Left lobe of liver (tissue), 2 donors: ENCODE results near the gene CRYGN. TPM values are rescaled to one million over a fixed set of nuclear protein-coding genes. Genes with fewer than 3 reads are reported as not detected.
A peak's percentile ranks its signal among the peaks of the same experiment; 100 is the strongest.

Source experiments
- ATAC-seq: fragments of 200-7000 bp; cut with Tn5 transposase; one replicate; pipeline ENCODE4 v1.9.1; 2020; ENCODE audit warnings: mild to moderate bottlenecking, moderate library complexity
- DNase-seq: peaks from one replicate; pipeline ENCODE4 v3.0.0-alpha.2; 2020; ENCODE audit warnings: low spot score
- total RNA-seq: library from RNA; stranded (reverse); gene quantifications from one replicate; pipeline ENCODE4 v1.2.1, GENCODE V29; 2021
- donor health status: DM: no; HTN: no; CAD: no; lungs with moderate emphysema.
- donor health status: DM: no; HTN: yes; CAD: no.

CRYGN gene
- total RNA-seq, 1 donor from 2014 or later, result not detected

DNA sequence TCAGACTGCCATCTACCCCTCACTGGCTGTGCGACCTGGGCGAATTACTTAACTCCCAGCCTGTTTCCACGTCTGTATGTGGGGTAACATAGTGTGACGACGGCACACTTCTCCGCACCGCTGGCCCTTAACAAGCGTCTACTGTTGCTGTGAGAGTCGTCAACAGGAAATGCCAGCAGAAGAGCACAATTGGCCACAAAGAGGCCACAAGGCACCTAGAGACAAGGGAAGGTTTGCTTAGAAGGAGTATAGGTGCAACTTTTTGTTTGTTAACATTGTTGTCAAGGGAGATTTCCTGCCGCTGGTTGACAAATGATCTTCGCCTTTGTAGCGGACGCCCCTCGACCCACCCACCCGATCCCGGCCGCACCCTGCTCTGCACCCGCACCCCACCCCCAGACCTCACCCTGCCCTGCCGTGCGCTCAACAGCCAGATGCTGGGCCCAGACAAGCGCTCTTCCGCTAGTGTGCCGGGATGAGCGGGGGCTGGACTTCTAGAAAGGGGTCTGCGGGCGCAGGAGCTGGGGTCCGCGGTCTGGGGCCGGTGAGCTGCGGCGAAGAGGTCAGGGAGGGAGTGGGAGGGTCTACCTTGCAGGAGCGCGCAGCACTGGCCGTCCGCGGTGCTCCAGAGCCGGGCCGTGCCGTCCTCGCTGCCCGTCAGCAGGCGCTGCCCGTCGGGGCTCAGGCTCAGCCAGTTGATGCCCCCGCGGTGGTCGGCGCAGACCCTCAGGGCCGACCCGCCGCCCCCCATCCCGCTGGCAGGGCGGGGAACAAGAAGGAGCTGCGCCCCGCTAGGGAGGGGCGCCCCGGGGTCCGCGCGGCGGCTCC, 30.9 kb downstream of the CRYGN start:
- no peak for ATAC-seq
- no peak for DNase-seq

GRCh38 chr7:151408498-151408838, 31.5 kb downstream of the CRYGN start:
- DNase-seq, result no peak
- ATAC-seq, result no peak

DNA sequence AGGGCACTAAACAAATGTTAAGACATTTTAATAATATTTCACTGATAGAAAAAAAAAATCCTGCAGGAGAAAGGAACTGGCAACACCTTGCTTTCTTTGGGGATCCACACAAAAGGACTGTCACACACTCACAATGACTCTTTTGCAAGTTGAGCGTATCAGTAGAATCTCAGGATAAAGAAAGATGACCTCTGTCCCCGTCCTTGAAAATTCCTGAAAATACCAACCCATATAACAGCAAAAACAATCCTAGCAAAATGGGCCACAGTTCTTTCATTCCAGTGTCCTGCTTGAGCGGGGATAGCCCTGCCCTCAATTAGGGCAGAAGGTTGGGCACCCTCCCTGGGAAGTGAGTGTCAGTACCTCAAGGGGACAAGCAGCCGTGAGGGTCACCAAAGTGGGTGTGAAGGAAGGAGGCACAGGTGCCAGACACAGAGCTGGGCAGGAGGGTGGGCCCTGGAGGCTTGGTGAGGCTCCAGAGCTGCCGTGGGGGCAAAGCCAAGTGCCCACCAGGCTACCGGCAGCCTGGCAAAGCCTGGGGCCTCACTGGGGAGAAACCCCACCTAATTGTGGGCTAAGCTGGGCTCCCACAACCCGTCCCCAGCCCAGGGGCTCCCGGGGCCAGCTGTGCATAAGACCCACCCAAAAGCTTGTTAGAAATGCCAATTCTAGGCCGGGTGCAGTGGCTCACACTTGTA, 32.9 kb downstream of the CRYGN start:
- ATAC-seq (no peak), DNase-seq (no peak)

DNA sequence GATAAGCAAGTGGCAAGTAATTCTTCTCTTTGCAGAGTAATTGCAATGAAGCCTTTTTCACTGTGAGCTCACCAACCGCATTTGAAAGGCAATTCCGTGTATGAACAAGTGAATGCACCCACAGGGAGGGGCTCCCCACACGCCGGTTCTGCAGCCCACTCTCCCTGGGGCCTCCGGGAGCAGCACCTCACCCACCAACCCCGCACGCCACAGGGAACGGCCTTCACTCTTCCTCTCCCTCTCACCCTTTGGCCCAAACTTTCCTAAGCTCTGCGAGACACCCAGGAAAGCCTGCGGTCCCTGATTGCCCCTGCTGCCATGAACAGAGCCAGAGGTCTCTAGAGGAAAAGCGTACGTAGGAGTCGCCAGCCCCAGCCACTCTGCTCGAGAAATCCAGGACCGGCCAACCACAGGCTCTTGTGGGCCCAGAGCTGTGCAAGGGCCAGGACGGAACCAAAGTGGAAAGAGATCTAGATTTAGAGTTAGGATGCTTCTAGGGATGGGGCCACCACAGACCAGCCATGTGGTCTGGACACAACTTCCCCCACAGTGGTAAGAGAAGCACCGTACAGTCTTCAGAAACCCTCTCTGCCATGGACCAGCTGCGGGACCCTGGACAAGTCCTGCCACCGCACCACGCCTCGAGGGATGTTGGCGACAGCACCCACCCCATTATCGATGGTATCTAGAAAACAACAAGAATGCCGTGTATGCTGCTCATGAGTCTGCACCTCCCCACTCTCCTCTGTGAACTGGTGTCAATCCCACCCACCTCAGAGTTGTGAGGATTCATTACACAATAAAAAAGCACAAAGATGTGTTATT, 33.7 kb downstream of the CRYGN start:
- ATAC-seq, result no peak
- DNase-seq, result no peak

- no peak for ATAC-seq
- no peak for DNase-seq
Observed at GRCh38 chr7:151405588-151405987, 34.4 kb downstream of the CRYGN start.

DNA sequence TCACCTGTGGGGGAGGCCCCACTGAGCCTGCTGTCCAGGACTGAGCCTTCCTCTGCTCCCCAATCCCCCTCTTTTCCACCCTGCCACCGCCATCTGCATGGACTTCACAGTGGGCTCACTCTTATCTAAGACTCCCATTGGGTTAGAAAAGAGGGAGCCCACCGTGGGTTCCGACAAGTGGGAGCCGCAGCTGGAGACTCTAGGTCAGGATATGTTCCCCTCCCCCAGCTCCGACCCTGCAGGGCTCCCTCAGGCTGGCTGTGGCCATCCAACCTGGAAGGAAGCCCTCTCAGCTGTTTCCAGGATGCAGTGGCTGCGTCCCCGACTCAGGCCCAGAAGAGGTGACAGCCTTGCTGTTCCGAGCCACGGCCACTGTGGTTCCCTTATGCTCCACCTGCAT, 34.9 kb downstream of the CRYGN start:
- no peak for ATAC-seq

DNA sequence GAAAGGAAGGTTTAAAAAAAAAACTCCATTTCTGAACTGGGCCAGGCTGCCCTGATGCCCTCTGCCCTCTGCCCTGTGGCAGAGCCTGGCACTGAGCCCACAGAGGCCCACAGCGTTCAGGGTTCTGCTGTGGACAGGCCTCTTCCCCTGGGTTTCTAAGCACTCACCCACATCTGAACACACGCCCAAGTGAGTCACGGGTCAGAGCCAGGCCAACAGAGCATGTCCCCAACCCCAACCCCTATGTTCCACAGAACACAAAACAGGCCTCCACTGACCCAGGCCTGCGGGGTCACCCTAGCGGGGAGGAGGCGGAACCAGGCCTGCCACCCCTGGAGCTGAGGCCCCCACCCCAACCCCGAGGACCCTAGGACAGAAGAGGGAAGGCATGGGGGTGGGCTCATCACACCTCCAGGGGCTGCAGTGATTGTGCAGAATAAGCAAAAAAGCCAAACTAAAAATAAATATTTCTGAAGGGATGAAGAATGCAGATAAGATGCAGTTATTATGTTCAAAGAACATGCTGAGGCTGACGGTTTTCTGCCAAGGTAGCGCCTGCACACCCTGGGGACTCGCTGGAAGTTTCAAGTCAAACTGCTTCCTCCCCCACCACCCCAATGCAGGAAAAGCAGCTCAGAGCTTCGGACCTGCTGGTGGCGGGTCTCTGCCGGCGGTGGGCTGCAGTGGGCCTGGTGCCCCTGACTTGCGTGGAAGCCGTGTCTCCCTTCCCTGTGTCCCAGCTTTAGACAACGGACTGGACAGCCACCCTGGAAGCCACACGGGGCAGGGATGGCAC, 35.5 kb downstream of the CRYGN start:
- DNase-seq (peak; percentile 80), ATAC-seq (peak; percentile 92)

More for the DNA sequence above, 34.9 kb downstream of the CRYGN start:
- no peak for DNase-seq

- no peak for DNase-seq
- ATAC-seq, result no peak
Observed at GRCh38 chr7:151403764-151404163, 36.2 kb downstream of the CRYGN start.

DNA sequence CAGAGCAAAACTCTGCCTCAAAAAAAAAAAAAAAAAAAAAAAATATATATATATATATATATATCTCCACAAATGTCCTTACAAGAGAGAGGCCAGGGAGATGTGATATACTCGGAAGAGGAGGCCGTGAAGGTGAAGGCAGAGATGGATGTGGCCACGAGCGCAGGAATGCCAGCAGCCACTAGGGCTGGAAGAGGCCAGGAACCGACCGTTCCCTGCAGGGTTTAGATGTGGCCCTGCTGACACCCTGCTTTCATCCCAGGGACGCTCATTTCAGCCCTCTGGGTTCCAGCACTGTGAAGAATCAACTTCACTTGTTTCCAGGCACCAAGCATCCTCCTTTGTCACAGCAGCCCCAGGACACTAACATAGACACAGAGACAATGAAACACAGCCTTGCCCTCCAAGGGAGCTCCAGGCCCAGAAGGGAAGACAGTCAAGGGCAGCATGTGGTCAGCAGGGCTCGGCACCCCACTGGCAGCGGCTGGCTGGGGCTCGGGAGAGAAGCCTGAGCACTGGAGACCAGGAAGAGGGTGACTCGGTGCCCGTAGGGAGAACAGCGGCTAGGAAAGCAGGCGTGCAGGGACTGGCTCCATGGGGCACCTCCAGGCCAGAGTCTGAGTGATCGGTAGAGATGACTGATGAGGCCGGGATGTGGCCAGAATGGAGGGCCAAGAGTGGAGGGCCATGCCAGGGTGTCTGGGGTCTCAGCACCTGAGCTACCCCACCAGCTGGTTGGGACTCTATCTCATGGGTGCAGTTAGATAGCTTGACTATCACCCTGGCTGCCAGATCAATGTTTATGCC, 37.7 kb downstream of the CRYGN start:
- ATAC-seq, result no peak
- DNase-seq, result no peak

DNA sequence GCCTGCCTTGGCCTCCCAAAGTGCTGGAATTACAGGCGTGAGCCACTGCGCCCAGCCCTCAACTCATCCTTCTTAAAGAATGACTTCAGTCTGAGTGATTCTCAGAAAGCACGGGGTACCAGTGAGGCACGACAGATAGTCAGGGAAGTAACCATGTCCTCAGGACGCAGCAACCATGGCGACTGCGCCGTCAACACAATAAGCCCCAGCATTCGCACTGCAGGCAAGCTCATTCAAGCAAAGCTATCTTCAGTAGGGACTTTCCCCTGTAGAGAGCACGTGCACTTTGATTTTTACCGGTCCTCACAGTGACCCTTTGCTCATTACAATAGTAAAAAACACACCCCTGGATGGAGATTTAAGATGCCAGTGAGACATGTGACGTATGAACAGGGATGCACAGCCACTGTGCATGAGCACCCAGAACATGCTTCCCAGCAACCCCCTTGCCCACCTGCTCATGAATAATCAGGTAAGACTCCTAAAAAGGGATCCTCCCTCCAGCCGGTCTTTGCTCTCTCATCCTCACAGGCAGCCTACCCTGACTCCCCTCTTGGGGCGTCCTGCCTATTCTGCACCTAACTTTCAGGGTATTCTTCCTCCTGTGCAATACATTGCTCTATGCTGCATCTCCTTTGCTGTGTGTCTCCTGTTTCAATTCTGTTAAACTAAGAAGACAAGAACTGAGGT, 39.2 kb downstream of the CRYGN start:
- no peak for DNase-seq
- ATAC-seq, result no peak

- no peak for ATAC-seq
- DNase-seq, result no peak
Observed at GRCh38 chr7:151399906-151400305, 40.0 kb downstream of the CRYGN start.

DNA sequence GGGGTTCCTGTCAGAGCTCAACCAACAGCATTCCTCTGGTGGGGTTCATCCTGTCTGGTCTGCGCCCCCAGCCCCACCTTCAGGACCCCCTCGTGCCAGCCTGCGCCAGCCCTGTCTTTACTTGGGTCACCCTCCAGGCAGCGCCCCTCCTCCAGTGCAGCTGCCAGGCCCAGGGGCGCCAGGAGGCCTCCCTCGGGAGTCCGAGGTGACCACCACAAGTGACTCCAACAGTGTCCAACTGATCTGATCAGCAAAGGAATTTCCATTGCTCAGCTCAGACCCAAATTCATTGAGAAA, 40.7 kb downstream of the CRYGN start:
- ATAC-seq (no peak), DNase-seq (no peak)

DNA sequence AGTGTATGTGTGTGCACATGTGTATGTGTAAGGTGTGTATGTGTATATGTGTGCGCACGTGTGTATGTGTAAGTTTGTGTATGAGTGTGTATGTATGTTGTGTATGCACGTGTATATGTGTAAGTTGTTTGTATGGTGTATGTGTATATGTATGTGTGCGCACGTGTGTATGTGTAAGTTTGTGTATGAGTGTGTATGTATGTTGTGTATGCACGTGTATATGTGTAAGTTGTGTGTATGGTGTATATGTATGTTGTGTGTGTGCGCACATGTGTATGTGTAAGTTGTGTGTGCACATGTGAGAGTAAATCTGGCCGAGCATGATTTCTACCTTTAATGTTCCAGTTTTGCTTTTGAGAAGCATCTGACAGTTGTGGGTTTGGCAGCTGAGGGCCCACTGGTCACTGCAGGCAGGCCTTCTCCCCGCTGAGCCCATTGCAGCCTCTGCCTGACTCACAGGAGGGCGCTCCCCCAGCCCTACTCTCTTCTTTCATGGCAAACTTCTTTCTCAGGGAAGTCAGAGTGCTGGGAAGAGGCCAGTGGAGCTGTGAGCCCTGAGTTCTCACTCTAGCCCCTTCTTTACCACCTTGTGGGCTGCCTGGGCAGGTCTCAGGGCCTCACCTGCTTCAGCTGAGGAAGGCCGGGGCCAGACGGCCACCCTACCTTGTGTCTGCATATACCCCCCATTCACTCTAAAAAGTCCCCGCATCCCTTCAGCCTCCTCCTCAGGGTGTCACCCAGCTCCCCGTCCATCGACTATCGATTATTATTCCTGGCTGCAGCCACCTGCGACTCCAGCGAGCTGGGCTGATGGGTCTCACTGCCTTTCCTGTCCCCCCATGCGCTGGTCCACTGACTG, 41.3 kb downstream of the CRYGN start:
- ATAC-seq (no peak), DNase-seq (no peak)

DNA sequence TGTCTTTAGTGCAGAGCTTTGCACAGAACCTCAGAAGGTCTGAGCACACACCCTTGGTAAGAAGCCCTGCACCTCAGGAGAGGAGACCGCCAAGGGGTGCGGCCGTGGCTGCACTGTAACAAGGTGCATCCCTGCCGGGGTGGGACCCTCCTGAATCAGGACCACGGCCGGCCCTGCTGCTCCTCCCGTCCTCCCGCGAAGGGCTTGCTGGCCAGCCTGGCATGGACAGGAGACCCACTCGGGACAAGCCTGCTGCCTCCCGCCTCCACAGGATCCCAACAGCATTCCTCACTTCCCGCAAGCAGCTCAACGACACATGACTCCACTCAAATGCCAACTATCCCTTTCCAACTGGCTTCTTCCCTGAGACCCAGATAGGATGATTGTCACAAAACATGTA, 42.9 kb downstream of the CRYGN start:
- ATAC-seq (no peak), DNase-seq (no peak)

DNA sequence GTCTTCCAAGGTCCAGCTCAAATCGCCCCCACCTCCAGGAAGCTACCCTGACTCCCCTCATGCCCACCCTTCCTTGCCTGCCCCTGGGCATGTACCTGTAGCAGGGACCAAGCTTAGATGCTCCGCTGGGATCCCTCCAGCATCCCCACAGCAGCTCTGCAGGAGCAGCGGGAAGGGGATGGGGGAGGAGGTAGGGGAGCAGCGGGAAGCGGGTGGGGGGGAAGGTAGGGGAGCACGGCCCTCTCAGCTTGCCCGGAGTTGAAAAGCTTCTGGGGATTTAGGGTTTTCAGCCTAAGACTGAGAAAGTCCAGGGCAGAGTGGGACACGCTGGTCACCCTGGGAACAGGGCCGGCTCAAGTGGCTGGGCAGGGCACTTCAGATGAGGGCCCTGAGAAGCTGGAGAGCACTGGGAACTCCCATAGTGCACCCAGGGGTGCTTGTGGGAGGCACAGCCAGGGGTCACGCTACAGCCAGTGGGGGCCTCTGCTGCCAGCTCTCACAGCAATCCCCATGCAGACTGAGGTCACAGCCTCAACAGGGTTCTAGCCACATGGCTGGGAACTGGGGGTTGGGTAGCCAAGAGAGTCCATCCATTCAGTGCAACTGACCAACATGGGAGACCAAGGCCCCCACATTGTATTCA, 43.5 kb downstream of the CRYGN start:
- DNase-seq, result no peak
- ATAC-seq, result no peak

- DNase-seq (no peak), ATAC-seq (no peak)
Observed at GRCh38 chr7:151395036-151395367, 44.9 kb downstream of the CRYGN start.

- no peak for ATAC-seq
- no peak for DNase-seq
Observed at GRCh38 chr7:151394076-151395035, 45.6 kb downstream of the CRYGN start.
